ENCODE results near the gene RUSF1.

Gene RUSF1

DNA sequence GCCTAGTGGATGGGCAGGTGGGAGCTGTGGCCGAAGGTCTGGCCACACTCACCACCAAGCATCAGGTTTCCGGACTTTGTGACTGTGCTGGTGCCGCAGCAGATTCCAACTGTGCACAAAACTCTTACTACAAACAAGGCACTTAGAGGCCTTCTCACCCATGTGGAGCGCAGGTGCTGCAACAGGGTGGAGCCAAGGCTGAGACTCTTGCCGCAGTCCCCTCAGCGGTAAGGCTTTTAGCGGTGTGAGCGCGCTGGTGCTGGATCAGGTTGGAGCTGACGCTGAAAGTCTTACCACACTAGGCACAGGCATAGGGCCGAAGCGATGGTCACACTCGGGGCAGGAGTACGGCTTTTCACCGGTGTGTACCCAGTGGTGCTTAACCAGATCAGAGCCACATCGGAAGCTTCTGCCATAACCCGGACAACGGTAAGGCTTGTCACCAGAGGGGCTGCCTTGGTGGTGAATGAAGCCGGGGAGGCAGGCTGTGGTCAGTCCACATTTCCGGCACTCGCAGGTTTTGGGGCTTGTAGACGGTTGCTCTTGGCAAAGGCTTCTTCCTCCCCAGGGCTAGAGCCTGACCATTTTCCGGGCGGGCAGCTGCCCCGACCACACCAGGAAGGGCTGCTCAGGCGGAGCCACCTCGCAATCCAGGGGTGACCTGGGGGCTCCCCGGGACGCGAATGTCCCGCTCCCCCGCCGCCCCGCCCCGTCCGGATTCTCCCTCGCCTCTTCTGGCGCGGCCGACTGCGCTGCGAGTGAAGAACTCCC, 49.9 kb downstream of the RUSF1 start:
- TF ChIP-seq, protein P1, sequence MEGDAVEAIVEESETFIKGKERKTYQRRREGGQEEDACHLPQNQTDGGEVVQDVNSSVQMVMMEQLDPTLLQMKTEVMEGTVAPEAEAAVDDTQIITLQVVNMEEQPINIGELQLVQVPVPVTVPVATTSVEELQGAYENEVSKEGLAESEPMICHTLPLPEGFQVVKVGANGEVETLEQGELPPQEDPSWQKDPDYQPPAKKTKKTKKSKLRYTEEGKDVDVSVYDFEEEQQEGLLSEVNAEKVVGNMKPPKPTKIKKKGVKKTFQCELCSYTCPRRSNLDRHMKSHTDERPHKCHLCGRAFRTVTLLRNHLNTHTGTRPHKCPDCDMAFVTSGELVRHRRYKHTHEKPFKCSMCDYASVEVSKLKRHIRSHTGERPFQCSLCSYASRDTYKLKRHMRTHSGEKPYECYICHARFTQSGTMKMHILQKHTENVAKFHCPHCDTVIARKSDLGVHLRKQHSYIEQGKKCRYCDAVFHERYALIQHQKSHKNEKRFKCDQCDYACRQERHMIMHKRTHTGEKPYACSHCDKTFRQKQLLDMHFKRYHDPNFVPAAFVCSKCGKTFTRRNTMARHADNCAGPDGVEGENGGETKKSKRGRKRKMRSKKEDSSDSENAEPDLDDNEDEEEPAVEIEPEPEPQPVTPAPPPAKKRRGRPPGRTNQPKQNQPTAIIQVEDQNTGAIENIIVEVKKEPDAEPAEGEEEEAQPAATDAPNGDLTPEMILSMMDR (IDR thresholded peaks at IDR 0.05; ENCODE audit: low read length, missing control alignments), result peak; percentile 19
- DNase-seq (ENCODE audit: low read depth), result peak; percentile 46
- peak overlapping the region; percentile 86 for H3K4me3 ChIP-seq (replicated peaks; ENCODE audit: low read depth, low read length)

DNA sequence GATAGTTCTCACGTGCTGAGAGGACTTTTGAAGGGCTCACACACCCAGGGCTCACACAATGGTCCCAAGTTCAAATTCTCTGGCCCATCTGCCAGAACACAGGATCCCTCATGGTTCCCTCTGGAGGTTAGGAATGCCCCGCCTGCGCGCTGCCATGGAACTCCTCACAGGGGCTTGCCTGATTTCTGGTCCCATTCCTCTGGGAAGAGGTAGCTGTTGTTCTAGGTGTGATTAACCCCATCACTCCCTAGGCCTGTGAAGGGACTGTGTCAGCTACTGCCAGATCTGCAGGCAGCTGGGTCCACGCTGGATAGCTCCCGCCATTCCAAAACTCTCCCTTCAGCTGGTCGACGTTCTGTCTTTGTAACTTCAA, 51.2 kb downstream of the RUSF1 start:
- peak overlapping the region; percentile 12 for H3K4me3 ChIP-seq (replicated peaks; ENCODE audit: low read depth, low read length)
- TF ChIP-seq, protein P1 (IDR thresholded peaks at IDR 0.05; ENCODE audit: low read length, missing control alignments), result no peak
- DNase-seq (ENCODE audit: low read depth), result no peak

DNA sequence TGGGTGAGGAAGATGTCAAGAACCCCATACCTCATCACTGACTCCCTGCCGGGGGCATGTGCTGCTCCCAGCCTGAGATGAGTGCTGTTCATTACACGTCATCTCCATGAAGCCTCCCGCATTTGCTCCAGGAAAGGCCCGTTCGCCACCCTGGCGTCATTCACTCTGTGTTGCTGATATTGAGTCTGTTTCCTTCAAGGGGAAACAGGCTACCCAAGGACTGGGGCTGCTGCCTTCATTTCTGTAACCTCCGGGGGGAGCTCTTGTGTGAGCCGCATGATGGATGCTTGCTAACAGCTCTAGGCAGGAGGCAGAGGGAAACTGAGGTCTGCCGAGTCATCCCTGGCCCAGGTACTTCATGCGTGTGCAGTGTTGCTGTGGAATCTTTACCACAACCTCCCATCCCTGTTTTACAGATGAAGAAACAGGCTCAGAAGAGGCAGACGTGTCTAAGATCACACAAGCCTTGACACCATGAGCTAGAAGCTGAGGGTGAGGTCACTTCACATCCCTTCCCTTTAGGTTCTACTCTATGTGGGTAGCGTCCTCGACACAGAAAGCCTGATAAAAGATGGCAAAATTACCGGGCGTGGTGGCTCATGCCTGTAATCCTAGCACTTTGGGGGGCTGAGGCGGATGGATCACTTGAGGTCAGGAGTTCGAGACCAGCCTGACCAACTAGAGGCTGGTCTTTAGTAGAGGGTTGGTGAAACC, 52.4 kb downstream of the RUSF1 start:
- TF ChIP-seq, protein P1 (IDR thresholded peaks at IDR 0.05; ENCODE audit: low read length, missing control alignments), result peak; percentile 41
- no peak for DNase-seq (ENCODE audit: low read depth)
- no peak overlapping the region for H3K4me3 ChIP-seq (replicated peaks; ENCODE audit: low read depth, low read length)

DNA sequence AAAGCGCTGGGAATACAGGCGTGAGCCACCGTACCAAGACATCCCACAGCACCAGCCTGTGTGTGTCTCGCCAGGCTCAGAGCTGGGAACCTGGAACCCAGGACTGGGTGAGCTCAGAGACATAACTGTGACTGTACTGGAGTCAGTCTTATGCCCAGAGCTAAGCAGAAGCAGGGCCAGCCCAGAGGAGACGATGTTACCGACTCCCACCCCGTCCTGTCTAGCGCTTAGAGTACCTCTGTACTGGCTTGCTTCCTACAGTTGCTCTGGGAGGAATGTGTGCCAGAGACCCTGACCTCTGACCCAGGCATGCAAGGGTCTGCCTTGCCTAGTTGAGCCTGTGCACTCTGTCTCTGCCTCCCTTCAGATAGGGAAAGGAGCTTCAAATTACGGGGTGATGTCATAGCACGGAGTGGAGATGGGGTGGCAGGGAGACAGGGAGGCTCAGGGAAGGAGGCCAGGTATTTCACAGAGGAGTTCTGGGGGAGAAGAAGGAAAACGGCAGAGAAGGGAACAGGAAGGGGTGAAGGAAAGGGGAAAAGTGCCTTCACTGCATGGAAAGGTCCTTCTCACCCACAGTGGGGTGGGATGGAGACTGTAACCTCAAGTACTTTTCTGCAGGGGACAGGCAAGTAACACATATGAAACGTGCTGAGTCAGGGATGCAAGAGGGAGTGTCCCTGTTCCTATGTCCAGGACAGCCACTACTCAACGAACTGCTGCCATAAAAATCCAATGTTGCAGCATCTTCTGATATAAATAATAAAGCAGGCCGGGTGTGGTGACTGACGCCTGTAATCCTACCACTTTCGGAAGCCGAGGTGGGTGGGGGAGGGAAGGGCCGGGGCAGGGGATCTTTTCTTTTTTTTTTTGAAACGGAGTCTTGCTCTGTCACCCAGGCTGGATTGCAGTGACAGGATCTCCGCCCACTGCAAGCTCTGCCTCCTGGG, 54.7 kb downstream of the RUSF1 start:
- peak; percentile 65 for DNase-seq (ENCODE audit: low read depth)
- peak overlapping the region; percentile 19 for H3K4me3 ChIP-seq (replicated peaks; ENCODE audit: low read depth, low read length)
- TF ChIP-seq, protein P1 (IDR thresholded peaks at IDR 0.05; ENCODE audit: low read length, missing control alignments), result no peak

DNA sequence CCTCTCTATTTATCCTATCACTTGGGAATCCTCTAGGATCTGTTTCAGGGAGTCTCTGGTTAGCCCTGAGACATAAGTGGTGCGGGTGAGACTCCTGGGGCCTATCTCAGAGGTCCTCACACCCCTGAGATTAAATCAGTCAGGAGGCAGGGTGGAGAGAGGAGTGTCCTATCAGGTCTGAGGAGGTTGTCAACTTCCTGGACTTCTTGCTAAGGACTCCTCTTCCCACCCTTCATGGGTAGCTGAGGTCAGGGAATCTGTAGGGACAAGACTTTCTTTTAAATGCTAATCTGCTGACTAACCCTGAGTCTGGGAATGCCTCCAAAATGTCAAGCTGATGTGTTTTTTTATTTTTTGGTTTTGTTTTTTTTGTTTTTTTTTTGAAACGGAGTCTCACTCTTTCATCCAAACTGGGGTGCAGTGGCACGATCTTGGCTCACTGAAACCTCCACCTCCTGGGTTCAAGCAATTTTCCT, 55.5 kb downstream of the RUSF1 start:
- DNase-seq (ENCODE audit: low read depth), result peak; percentile 92
- no peak overlapping the region for H3K4me3 ChIP-seq (replicated peaks; ENCODE audit: low read depth, low read length)
- TF ChIP-seq, protein P1 (IDR thresholded peaks at IDR 0.05; ENCODE audit: low read length, missing control alignments), result no peak

DNA sequence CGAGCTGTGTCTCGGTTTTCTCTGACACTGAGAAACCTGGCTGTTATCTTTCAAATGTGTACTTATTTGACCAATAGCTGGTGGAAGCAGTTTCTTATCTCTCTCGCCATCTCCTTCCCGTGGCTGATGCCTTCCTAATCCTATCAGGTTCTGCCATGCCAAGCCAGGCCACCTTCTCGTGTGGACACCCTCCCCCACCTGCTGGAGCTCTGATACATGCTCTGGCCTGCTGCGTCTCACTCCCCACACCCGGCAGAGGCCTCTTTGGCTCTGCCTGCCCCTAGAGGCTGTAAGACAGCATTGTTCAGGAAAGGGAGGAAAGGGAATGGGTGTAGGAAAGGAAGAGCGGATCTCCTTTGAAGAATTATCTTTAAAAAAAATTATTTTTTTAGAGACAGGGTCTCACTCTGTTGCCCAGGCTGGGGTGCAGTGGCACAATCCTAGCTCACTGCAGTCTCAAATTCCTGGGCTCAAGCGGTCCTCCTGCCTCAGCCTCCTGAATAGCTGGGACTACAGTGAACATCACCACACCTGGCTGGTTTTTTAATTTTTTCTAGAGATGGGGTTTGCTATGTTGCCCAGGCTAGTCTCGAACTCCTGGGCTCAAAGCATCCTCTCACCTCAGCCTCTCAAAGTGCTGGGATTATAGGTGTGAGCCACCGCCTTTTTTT, 56.4 kb downstream of the RUSF1 start:
- peak; percentile 73 for DNase-seq (ENCODE audit: low read depth)
- TF ChIP-seq, protein P1 (IDR thresholded peaks at IDR 0.05; ENCODE audit: low read length, missing control alignments), result peak; percentile 81
- no peak overlapping the region for H3K4me3 ChIP-seq (replicated peaks; ENCODE audit: low read depth, low read length)
